ENCODE data around the gene CACNA1A. TPM values are rescaled to one million over a fixed set of nuclear protein-coding genes. Genes with fewer than 3 reads are reported as not detected.

The CACNA1A gene
- total RNA-seq, 1 donor from 2014 or later: 190 TPM

- Mint-ChIP-seq H3K27ac (ENCODE audit: unreplicated experiment) (no peak overlapping the region), H3K9me3 (ENCODE audit: unreplicated experiment) (peaks cover 2% of the 10 kb centered on the region), H3K27me3 (ENCODE audit: unreplicated experiment) (peaks cover 13% of the 10 kb centered on the region), H3K4me1 (ENCODE audit: low read depth, unreplicated experiment) (peaks cover 12% of the 10 kb centered on the region), H3K4me3 (ENCODE audit: unreplicated experiment) (no peak overlapping the region), H3K36me3 (ENCODE audit: unreplicated experiment) (peaks cover 13% of the 10 kb centered on the region)
- no peak for DNase-seq
- no peak for TF ChIP-seq CTCF (IDR thresholded peaks at IDR 0.05; ENCODE audit: partially characterized antibody, unreplicated experiment)
Observed at GRCh38 chr19:13502231-13502630, 4.0 kb downstream of the CACNA1A start.

GRCh38 chr19:13499692-13500091 lies 6.6 kb downstream of the CACNA1A start:
- H3K27ac Mint-ChIP-seq (ENCODE audit: unreplicated experiment): no peak overlapping the region
- H3K9me3 Mint-ChIP-seq (ENCODE audit: unreplicated experiment): peaks cover 4% of the 10 kb centered on the region
- H3K4me3 Mint-ChIP-seq (ENCODE audit: unreplicated experiment): no peak overlapping the region
- peaks cover 11% of the 10 kb centered on the region for H3K27me3 Mint-ChIP-seq (ENCODE audit: unreplicated experiment)
- peaks cover 23% of the 10 kb centered on the region for H3K36me3 Mint-ChIP-seq (ENCODE audit: unreplicated experiment)
- H3K4me1 Mint-ChIP-seq (ENCODE audit: low read depth, unreplicated experiment): peaks cover 8% of the 10 kb centered on the region
- no peak for TF ChIP-seq CTCF (IDR thresholded peaks at IDR 0.05; ENCODE audit: partially characterized antibody, unreplicated experiment)
- no peak for DNase-seq

- Mint-ChIP-seq H3K4me3 (ENCODE audit: unreplicated experiment) (no peak overlapping the region), H3K9me3 (ENCODE audit: unreplicated experiment) (peaks cover 6% of the 10 kb centered on the region), H3K36me3 (ENCODE audit: unreplicated experiment) (peaks cover 15% of the 10 kb centered on the region), H3K4me1 (ENCODE audit: low read depth, unreplicated experiment) (no peaks in the 10 kb centered on the region), H3K27me3 (ENCODE audit: unreplicated experiment) (peaks cover 4% of the 10 kb centered on the region), H3K27ac (ENCODE audit: unreplicated experiment) (no peak overlapping the region)
- no peak for TF ChIP-seq CTCF (IDR thresholded peaks at IDR 0.05; ENCODE audit: partially characterized antibody, unreplicated experiment)
- no peak for DNase-seq
Observed at GRCh38 chr19:13493516-13494310, 12.6 kb downstream of the CACNA1A start.

GRCh38 chr19:13492128-13492527 lies 14.2 kb downstream of the CACNA1A start:
- peaks cover 15% of the 10 kb centered on the region for H3K36me3 Mint-ChIP-seq (ENCODE audit: unreplicated experiment)
- H3K9me3 Mint-ChIP-seq (ENCODE audit: unreplicated experiment): peaks cover 4% of the 10 kb centered on the region
- TF ChIP-seq CTCF (IDR thresholded peaks at IDR 0.05; ENCODE audit: partially characterized antibody, unreplicated experiment): no peak
- H3K4me3 Mint-ChIP-seq (ENCODE audit: unreplicated experiment): no peak overlapping the region
- no peak overlapping the region for H3K27ac Mint-ChIP-seq (ENCODE audit: unreplicated experiment)
- no peaks in the 10 kb centered on the region for H3K4me1 Mint-ChIP-seq (ENCODE audit: low read depth, unreplicated experiment)
- no peak for DNase-seq
- H3K27me3 Mint-ChIP-seq (ENCODE audit: unreplicated experiment): peaks cover 4% of the 10 kb centered on the region

GRCh38 chr19:13487985-13488384 lies 18.3 kb downstream of the CACNA1A start:
- Mint-ChIP-seq H3K9me3 (ENCODE audit: unreplicated experiment) (peaks cover 6% of the 10 kb centered on the region), H3K27me3 (ENCODE audit: unreplicated experiment) (no peaks in the 10 kb centered on the region), H3K27ac (ENCODE audit: unreplicated experiment) (no peak overlapping the region), H3K4me1 (ENCODE audit: low read depth, unreplicated experiment) (peaks cover 1% of the 10 kb centered on the region), H3K4me3 (ENCODE audit: unreplicated experiment) (no peak overlapping the region), H3K36me3 (ENCODE audit: unreplicated experiment) (peaks cover 18% of the 10 kb centered on the region)
- no peak for TF ChIP-seq CTCF (IDR thresholded peaks at IDR 0.05; ENCODE audit: partially characterized antibody, unreplicated experiment)
- no peak for DNase-seq
